ENCODE data around the gene LCE3B.

- no peak for TF ChIP-seq CTCF (conservative IDR thresholded peaks at IDR 0.05; ENCODE audit: low read depth, low read length)
- no peak for TF ChIP-seq EZH2 (IDR thresholded peaks at IDR 0.05; ENCODE audit: borderline replicate concordance, low read depth, low read length, poor library complexity, severe bottlenecking)
Observed at GRCh38 chr1:152582647-152583046, 31.0 kb upstream of the LCE3B start.

All from A673 (cell line).